GM19397 (cell line): ENCODE data around the gene MOGAT2.
"Not testable (repeated sequence)": the region's sequence is repeated elsewhere in the genome, so short reads cannot be mapped to it uniquely, and the experiment has no call there.

ENCODE experiments used
- ATAC-seq: cut with Tn5 transposase; IDR thresholded peaks from one replicate; pipeline ENCODE4 v1.9.1; 2021; ENCODE audit warnings: mild to moderate bottlenecking, moderate library complexity; ENCODE audit not compliant: unreplicated experiment

The MOGAT2 gene

GRCh38 chr11:75718419-75719339 lies 1.0 kb downstream of the MOGAT2 start:
- no peak for ATAC-seq

- no peak for ATAC-seq
Measured at GRCh38 chr11:75719340-75720239, 2.0 kb downstream of the MOGAT2 start.

GRCh38 chr11:75720639-75721038 lies 3.0 kb downstream of the MOGAT2 start:
- no peak for ATAC-seq

- ATAC-seq, result no peak
Measured at GRCh38 chr11:75721852-75722668, 4.4 kb downstream of the MOGAT2 start.

GRCh38 chr11:75722669-75723042 lies 5.0 kb downstream of the MOGAT2 start:
- no peak for ATAC-seq

- ATAC-seq, result no peak
Measured at GRCh38 chr11:75725547-75726320, 8.1 kb downstream of the MOGAT2 start.

- no peak for ATAC-seq
Measured at GRCh38 chr11:75728992-75729391, 11.4 kb downstream of the MOGAT2 start.

GRCh38 chr11:75731095-75731494 lies 13.5 kb downstream of the MOGAT2 start:
- no peak for ATAC-seq

GRCh38 chr11:75733071-75733430 lies 15.4 kb downstream of the MOGAT2 start:
- ATAC-seq, result no peak

GRCh38 chr11:75733431-75734107 lies 15.9 kb downstream of the MOGAT2 start:
- ATAC-seq, result no peak

- no peak for ATAC-seq
Measured at GRCh38 chr11:75734491-75735180, 17.0 kb downstream of the MOGAT2 start.

GRCh38 chr11:75735181-75735845 lies 17.7 kb downstream of the MOGAT2 start:
- ATAC-seq, result no peak

GRCh38 chr11:75737314-75737713 lies 19.7 kb downstream of the MOGAT2 start:
- ATAC-seq, result no peak

GRCh38 chr11:75740681-75741080 lies 23.0 kb downstream of the MOGAT2 start:
- no peak for ATAC-seq

GRCh38 chr11:75743159-75743558 lies 25.5 kb downstream of the MOGAT2 start:
- not testable (repeated sequence) for ATAC-seq

GRCh38 chr11:75743711-75744563 lies 26.3 kb downstream of the MOGAT2 start:
- ATAC-seq, result no peak

- ATAC-seq, result no peak
Measured at GRCh38 chr11:75745807-75746206, 28.2 kb downstream of the MOGAT2 start.
